GM23338 (cell line): ENCODE measurements around the gene GUCY1B1. TPM values are rescaled to one million over a fixed set of nuclear protein-coding genes. Genes with fewer than 3 reads are reported as not detected.

Experiments used
- ATAC-seq: fragments of 200-7000 bp; cut with Tn5 transposase; 3 replicates; pipeline ENCODE4 v1.9.1; 2020
- DNase-seq: peaks from one replicate; pipeline ENCODE4 v3.0.0-alpha.2; 2015; ENCODE audit warnings: low spot score
- H2AFZ ChIP-seq: fragments of 200-600 bp; sonication (generic); 2 replicates; pipeline ENCODE4 v1.8.0; 2016; ENCODE audit warnings: antibody characterized with exemption, mild to moderate bottlenecking, moderate library complexity
- H3F3A ChIP-seq: fragments of 200-600 bp; sonication (generic); replicated peaks from 2 replicates; pipeline ENCODE4 v1.8.0; 2017; ENCODE audit warnings: antibody characterized with exemption, mixed run types, low read depth
- H3K27ac ChIP-seq: fragments of 200-600 bp; sonication (generic); 2 replicates; pipeline ENCODE4 v1.6.1; 2016; ENCODE audit warnings: low read depth
- H3K27me3 ChIP-seq: fragments of 200-600 bp; sonication (generic); 2 replicates; pipeline ENCODE4 v1.8.0; 2016; ENCODE audit warnings: mild to moderate bottlenecking, mixed run types, moderate library complexity; ENCODE audit not compliant: insufficient read depth
- H3K36me3 ChIP-seq: fragments of 200-600 bp; sonication (generic); 2 replicates; pipeline ENCODE4 v1.8.0; 2016; ENCODE audit warnings: mild to moderate bottlenecking; ENCODE audit not compliant: insufficient read depth
- H3K4me1 ChIP-seq: fragments of 200-600 bp; sonication (generic); 2 replicates; pipeline ENCODE4 v1.8.0; 2016; ENCODE audit warnings: mild to moderate bottlenecking, moderate library complexity; ENCODE audit not compliant: insufficient read depth
- H3K4me2 ChIP-seq: fragments of 200-600 bp; sonication (generic); 2 replicates; pipeline ENCODE4 v1.7.1; 2017; ENCODE audit warnings: mixed run types
- H3K4me3 ChIP-seq: fragments of 200-600 bp; sonication (generic); 2 replicates; pipeline ENCODE4 v1.6.1; 2016; ENCODE audit warnings: mixed run types
- H3K79me2 ChIP-seq: fragments of 200-600 bp; sonication (generic); replicated peaks from 2 replicates; pipeline ENCODE4 v1.8.0; 2017; ENCODE audit warnings: mild to moderate bottlenecking; ENCODE audit not compliant: insufficient read depth
- H3K9me2 ChIP-seq: fragments of 200-600 bp; sonication (generic); 2 replicates; pipeline ENCODE4 v1.8.0; 2017; ENCODE audit not compliant: insufficient read depth
- H4K20me1 ChIP-seq: fragments of 200-600 bp; sonication (generic); replicated peaks from 2 replicates; pipeline ENCODE4 v1.8.0; 2017; ENCODE audit warnings: mild to moderate bottlenecking; ENCODE audit not compliant: insufficient read depth
- H3K27ac Mint-ChIP-seq: 2 replicates; pipeline ENCODE4 v1.8.0; 2020; ENCODE audit warnings: inconsistent platforms, mild to moderate bottlenecking, moderate library complexity, mixed read lengths
- H3K27me3 Mint-ChIP-seq: 3 replicates; pipeline ENCODE4 v1.8.0; 2022; ENCODE audit warnings: low read depth, mild to moderate bottlenecking, moderate library complexity, mixed read lengths, inconsistent platforms; ENCODE audit not compliant: insufficient read depth, poor library complexity
- H3K36me3 Mint-ChIP-seq: 3 replicates; pipeline ENCODE4 v1.8.0; 2021; ENCODE audit warnings: low read depth, mild to moderate bottlenecking, inconsistent platforms, moderate library complexity, mixed read lengths
- H3K4me1 Mint-ChIP-seq: 3 replicates; pipeline ENCODE4 v1.8.0; 2020; ENCODE audit warnings: mild to moderate bottlenecking, inconsistent platforms, mixed read lengths
- H3K4me3 Mint-ChIP-seq: 3 replicates; pipeline ENCODE4 v1.8.0; 2021; ENCODE audit warnings: moderate library complexity, mild to moderate bottlenecking, inconsistent platforms, mixed read lengths
- H3K9me3 Mint-ChIP-seq: 3 replicates; pipeline ENCODE4 v1.8.0; 2020; ENCODE audit warnings: moderate library complexity, mild to moderate bottlenecking, inconsistent platforms, mixed read lengths
- CREB1 ChIP-seq: fragments of 250-450 bp; sonication (Bioruptor Pico); IDR thresholded peaks from 2 replicates; pipeline ENCODE4 v1.5.0; 2020; ENCODE audit warnings: low read depth, mild to moderate bottlenecking, moderate library complexity
- CTCF ChIP-seq, 2 experiments: fragments of 200-600 bp in 1 of 2; sonication (generic) in 1 of 2; conservative IDR thresholded peaks; 2 replicates each; pipeline versions ENCODE4 v1.5.1 to v1.6.1; 2016 to 2017; ENCODE audit warnings: antibody characterized with exemption in 2 of 2, low read depth in 2 of 2, mild to moderate bottlenecking in 2 of 2, moderate library complexity in 1 of 2
- ETS1 ChIP-seq: IDR thresholded peaks from 2 replicates; pipeline ENCODE4 v1.6.1; 2016; ENCODE audit warnings: antibody characterized with exemption
- EZH2 ChIP-seq: fragments of 200-600 bp; sonication (generic); IDR thresholded peaks from one replicate; pipeline ENCODE4 v1.8.0; 2017; ENCODE audit warnings: antibody characterized with exemption, mild to moderate bottlenecking, low read depth; ENCODE audit not compliant: unreplicated experiment
- EZH2phosphoT487 ChIP-seq: fragments of 200-600 bp; sonication (generic); IDR thresholded peaks from one replicate; pipeline ENCODE4 v1.8.1; 2018; ENCODE audit warnings: antibody characterized with exemption; ENCODE audit not compliant: unreplicated experiment
- JUNB ChIP-seq: IDR thresholded peaks from one replicate; pipeline ENCODE4 v1.6.1; 2016; ENCODE audit warnings: antibody characterized with exemption; ENCODE audit not compliant: unreplicated experiment
- POLR2AphosphoS5 ChIP-seq: IDR thresholded peaks from 2 replicates; pipeline ENCODE4 v1.6.1; 2016; ENCODE audit warnings: antibody characterized with exemption, low read depth
- ZNF331 ChIP-seq: fragments of 250-450 bp; sonication (Bioruptor Pico); IDR thresholded peaks from 2 replicates; pipeline ENCODE4 v1.5.0; 2020; ENCODE audit warnings: low read depth, mild to moderate bottlenecking, moderate library complexity
- ZNF462 ChIP-seq: fragments of 250-450 bp; sonication (Bioruptor Pico); IDR thresholded peaks from 2 replicates; pipeline ENCODE4 v1.5.0; 2020; ENCODE audit warnings: mild to moderate bottlenecking, moderate library complexity
- polyA plus RNA-seq: library from polyadenylated mRNA; unstranded; fragments of >200 nt; fragmentation: Nextera tagmentation; extraction: Ambion mirVana; gene quantifications from 2 replicates; pipeline ENCODE4 v1.2.1, GENCODE V29; 2016
- total RNA-seq: library from RNA; depleted of rRNA; stranded (reverse); fragments of >200 nt; shearing (Covaris generic); gene quantifications from 2 replicates; pipeline ENCODE4 v1.2.3, GENCODE V29; 2014

Gene GUCY1B1
- total and polyA plus RNA-seq, 2 experiments from 2014 or later = 2.6 to 4.3 TPM

- TF ChIP-seq CTCF (conservative IDR thresholded peaks at IDR 0.05; ENCODE audit: low read depth in 2 of 2) (no peak), JUNB (no peak)
Measured at GRCh38 chr4:155789982-155790381, 31.2 kb downstream of the GUCY1B1 start (continued).

- Histone ChIP-seq H4K20me1 (no peaks in the 10 kb centered on the region), H2AFZ (no peak overlapping the region), H3K27ac (no peak overlapping the region), H3K4me3 (no peak overlapping the region), H3K36me3 (no peaks in the 10 kb centered on the region), H3K4me2 (no peak overlapping the region), H3K9me2 (no peaks in the 10 kb centered on the region), H3K4me1 (no peaks in the 10 kb centered on the region), H3K27me3 (no peaks in the 10 kb centered on the region), H3F3A (no peaks in the 10 kb centered on the region), H3K79me2 (no peaks in the 10 kb centered on the region)
- no peak for DNase-seq
- no peak overlapping the region for H3K27ac Mint-ChIP-seq
- no peaks in the 10 kb centered on the region for H3K27me3 Mint-ChIP-seq
- no peak for ATAC-seq
- H3K36me3 Mint-ChIP-seq = no peaks in the 10 kb centered on the region
- peaks cover 3% of the 10 kb centered on the region; the same call in 1 of the 3 replicates for H3K4me1 Mint-ChIP-seq
- no peaks in the 10 kb centered on the region for H3K9me3 Mint-ChIP-seq
- H3K4me3 Mint-ChIP-seq = no peak overlapping the region
- TF ChIP-seq ZNF331 (CRISPR knock-in tag) (no peak), CREB1 (no peak), ZNF462 (no peak), EZH2phosphoT487 (no peak), POLR2AphosphoS5 (no peak), ETS1 (no peak), JUNB (no peak), CTCF (conservative IDR thresholded peaks at IDR 0.05; ENCODE audit: low read depth in 2 of 2) (no peak), EZH2 (no peak)
Measured at GRCh38 chr4:155794589-155795236, 35.9 kb downstream of the GUCY1B1 start.
